OCI-LY3 (cell line): ENCODE data around the gene OR1F1.

Experiments
- H2AFZ ChIP-seq: fragments of 200-600, 300-600 bp; shearing (Covaris generic); 2 replicates; pipeline ENCODE4 v1.6.0; 2014; ENCODE audit warnings: antibody characterized with exemption, low read depth, low read length
- H3K27ac ChIP-seq: fragments of 200-600, 300-600 bp; sonication (generic); 2 replicates; pipeline ENCODE4 v1.5.1; 2014; ENCODE audit warnings: mild to moderate bottlenecking, low read length, moderate library complexity, mixed read lengths
- H3K27me3 ChIP-seq: fragments of 200-600, 300-600 bp; sonication (generic); 2 replicates; pipeline ENCODE4 v1.6.1; 2014; ENCODE audit warnings: low read depth, low read length, mixed read lengths
- H3K36me3 ChIP-seq: fragments of 200-600, 300-600 bp; sonication (generic); replicated peaks from 2 replicates; pipeline ENCODE3; 2014; ENCODE audit warnings: low read depth, low read length, mixed read lengths
- H3K4me1 ChIP-seq: fragments of 300-600, 200-600 bp; sonication (generic); 2 replicates; pipeline ENCODE4 v1.6.1; 2014; ENCODE audit warnings: low read length, mixed read lengths
- H3K4me2 ChIP-seq: fragments of 200-600, 300-600 bp; sonication (generic); 2 replicates; pipeline ENCODE4 v1.6.1; 2014; ENCODE audit warnings: low read length, mixed read lengths
- H3K4me3 ChIP-seq: fragments of 300-600, 200-600 bp; sonication (generic); 2 replicates; pipeline ENCODE4 v1.5.1; 2014; ENCODE audit warnings: antibody characterized with exemption, mild to moderate bottlenecking, low read length, moderate library complexity
- H3K79me2 ChIP-seq: fragments of 300-600, 200-600 bp; shearing (Covaris generic); 2 replicates; pipeline ENCODE4 v1.6.1; 2014; ENCODE audit warnings: mild to moderate bottlenecking, low read length, mixed read lengths
- H3K9ac ChIP-seq: fragments of 300-600, 200-600 bp; shearing (Covaris generic); 2 replicates; pipeline ENCODE4 v1.6.0; 2014; ENCODE audit warnings: mild to moderate bottlenecking, low read length, moderate library complexity
- H3K9me3 ChIP-seq: fragments of 200-600, 300-600 bp; shearing (Covaris generic); 2 replicates; pipeline ENCODE4 v1.6.1; 2014; ENCODE audit warnings: low read length, mixed read lengths; ENCODE audit not compliant: insufficient read depth
- H4K20me1 ChIP-seq: fragments of 200-600, 300-600 bp; sonication (generic); 2 replicates; pipeline ENCODE4 v1.6.1; 2016; ENCODE audit warnings: low read length, mixed read lengths; ENCODE audit not compliant: insufficient read depth
- CTCF ChIP-seq: fragments of 200-600, 300-600 bp; sonication (generic); IDR thresholded peaks from 2 replicates; pipeline ENCODE4 v1.5.1; 2014; ENCODE audit warnings: antibody characterized with exemption, low read length, low read depth
- EZH2phosphoT487 ChIP-seq: fragments of 200-600 bp; shearing (Covaris generic); IDR thresholded peaks from 2 replicates; pipeline ENCODE4 v1.6.1; 2018; ENCODE audit warnings: antibody characterized with exemption, mixed run types, low read depth

The OR1F1 gene

GRCh38 chr16:3155972-3156371 is 32.0 kb upstream of the OR1F1 start:
- Histone ChIP-seq H3K36me3 (no peaks in the 10 kb centered on the region), H4K20me1 (no peaks in the 10 kb centered on the region), H3K4me3 (no peak overlapping the region), H3K27ac (no peak overlapping the region), H3K4me1 (peaks cover 5% of the 10 kb centered on the region; the same call in 1 of the 2 replicates), H3K9me3 (no peaks in the 10 kb centered on the region), H2AFZ (no peak overlapping the region), H3K4me2 (no peak overlapping the region), H3K27me3 (no peaks in the 10 kb centered on the region), H3K79me2 (no peaks in the 10 kb centered on the region), H3K9ac (no peak overlapping the region)
- TF ChIP-seq CTCF (no peak), EZH2phosphoT487 (no peak)

DNA sequence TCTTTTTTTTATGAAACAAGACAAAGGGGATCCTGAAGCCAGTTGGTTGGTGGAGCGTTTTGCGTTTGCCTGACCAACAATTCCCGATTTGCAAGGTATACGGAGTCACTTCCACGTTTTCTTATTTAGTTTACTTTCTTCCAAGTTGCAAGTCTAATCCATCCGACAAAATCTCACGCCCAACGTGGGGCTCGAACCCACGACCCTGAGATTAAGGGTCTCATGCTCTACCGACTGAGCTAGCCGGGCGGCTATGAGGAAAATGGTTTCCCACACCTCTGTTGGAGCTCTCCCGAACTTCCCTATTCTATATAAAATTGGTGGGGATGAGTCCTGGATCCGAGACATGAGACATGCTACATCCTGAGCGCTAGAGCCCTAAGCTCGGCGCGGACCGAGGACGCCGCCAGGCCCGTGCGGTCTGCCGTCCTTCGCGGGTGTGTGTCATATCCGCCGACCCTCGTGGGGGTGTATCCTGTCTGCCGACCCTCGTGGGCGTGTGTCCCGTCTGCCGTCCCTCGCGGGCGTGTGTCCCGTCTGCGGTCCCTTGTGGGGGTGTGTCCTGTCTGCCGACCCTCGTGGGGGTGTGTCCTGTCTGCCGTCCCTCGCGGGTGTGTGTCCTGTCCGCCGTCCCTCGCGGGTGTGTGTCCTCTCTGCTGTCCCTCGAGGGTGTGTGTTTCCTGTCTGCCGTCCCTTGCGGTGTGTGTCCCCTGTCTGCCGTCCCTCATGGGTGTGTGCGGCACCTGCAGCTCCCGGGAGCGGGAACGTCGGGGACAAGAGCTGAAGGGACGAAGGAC is 30.6 kb upstream of the OR1F1 start:
- peak overlapping the region; percentile 95 for H3K4me3 ChIP-seq
- no peaks in the 10 kb centered on the region for H3K79me2 ChIP-seq
- H2AFZ ChIP-seq = no peak overlapping the region
- TF ChIP-seq CTCF (no peak), EZH2phosphoT487 (no peak)
- H3K4me1 ChIP-seq = peaks cover 5% of the 10 kb centered on the region; the same call in 1 of the 2 replicates
- peak overlapping the region; percentile 90 for H3K4me2 ChIP-seq
- H3K27ac ChIP-seq = peak overlapping the region; percentile 84; the same call in 1 of the 2 replicates
- H3K27me3 ChIP-seq = no peaks in the 10 kb centered on the region
- H3K9me3 ChIP-seq = no peaks in the 10 kb centered on the region
- H3K36me3 ChIP-seq = no peaks in the 10 kb centered on the region
- H3K9ac ChIP-seq = peak overlapping the region; percentile 82
- H4K20me1 ChIP-seq = no peaks in the 10 kb centered on the region

DNA sequence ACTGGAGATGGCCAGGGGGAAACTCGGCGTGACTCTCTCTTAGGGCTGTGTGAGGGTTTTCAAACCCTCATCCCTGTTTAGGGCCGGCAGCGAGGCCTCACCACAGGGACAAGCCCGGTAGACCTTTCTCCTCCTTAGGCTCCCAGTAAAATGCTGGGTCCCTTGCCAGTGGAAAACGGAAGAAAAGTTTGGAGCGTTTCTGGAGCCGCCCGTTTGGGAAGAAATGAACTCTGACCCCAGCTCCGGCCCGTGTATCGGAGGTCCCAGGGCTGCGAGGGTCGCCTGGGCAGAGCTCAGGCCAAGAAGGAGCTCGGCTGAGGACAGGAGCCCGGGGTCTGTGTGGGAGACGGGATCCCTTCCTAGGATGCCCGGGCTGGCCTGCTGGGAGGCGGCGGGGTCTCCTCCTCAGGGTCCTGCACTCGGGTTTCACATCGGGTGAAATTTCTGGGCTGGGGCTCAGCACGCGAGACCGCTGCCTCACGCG is 29.9 kb upstream of the OR1F1 start:
- H2AFZ ChIP-seq = peak overlapping the region; percentile 22; the same call in 1 of the 2 replicates
- H3K9ac ChIP-seq = peak overlapping the region; percentile 82
- no peaks in the 10 kb centered on the region for H3K79me2 ChIP-seq
- H3K4me1 ChIP-seq = peaks cover 5% of the 10 kb centered on the region; the same call in 1 of the 2 replicates
- H3K27ac ChIP-seq = peak overlapping the region; percentile 84
- no peaks in the 10 kb centered on the region for H4K20me1 ChIP-seq
- H3K4me3 ChIP-seq = peak overlapping the region; percentile 95
- no peak for TF ChIP-seq CTCF
- TF ChIP-seq EZH2phosphoT487 = no peak
- no peaks in the 10 kb centered on the region for H3K9me3 ChIP-seq
- H3K4me2 ChIP-seq = peak overlapping the region; percentile 90
- H3K36me3 ChIP-seq = no peaks in the 10 kb centered on the region
- H3K27me3 ChIP-seq = no peaks in the 10 kb centered on the region

GRCh38 chr16:3158510-3159314 is 29.3 kb upstream of the OR1F1 start:
- Histone ChIP-seq H2AFZ (peak overlapping the region; percentile 78), H4K20me1 (no peaks in the 10 kb centered on the region), H3K79me2 (no peaks in the 10 kb centered on the region), H3K9me3 (no peaks in the 10 kb centered on the region), H3K4me3 (peak overlapping the region; percentile 95), H3K27ac (peak overlapping the region; percentile 84), H3K9ac (peak overlapping the region; percentile 89), H3K4me1 (peaks cover 5% of the 10 kb centered on the region; the same call in 1 of the 2 replicates), H3K36me3 (no peaks in the 10 kb centered on the region), H3K4me2 (peak overlapping the region; percentile 90), H3K27me3 (no peaks in the 10 kb centered on the region)
- TF ChIP-seq CTCF = no peak
- no peak for TF ChIP-seq EZH2phosphoT487
